H1 (cell line): Measurements from ENCODE around the gene EN1. TPM values are rescaled to one million over a fixed set of nuclear protein-coding genes. Genes with fewer than 3 reads are reported as not detected.

Experiments used
- ASH2L ChIP-seq: fragments of 200-600, 300-600 bp; sonication (generic); IDR thresholded peaks from one replicate; pipeline ENCODE4 v1.7.1; 2017; ENCODE audit warnings: low read length
- TAF7 ChIP-seq: optimal IDR thresholded peaks from 2 replicates; pipeline ENCODE3; 2011; ENCODE audit warnings: low read depth, mild to moderate bottlenecking, inconsistent platforms, low read length, moderate library complexity, borderline replicate concordance
- polyA plus RNA-seq, 7 experiments: library from polyadenylated mRNA; depleted of rRNA in 3 of 7; stranded (reverse) in 5 of 7; unstranded in 2 of 7; fragments of >200 nt in 5 of 7; fragments of 200-250 nt in 2 of 7; gene quantifications; 1 replicate in 5 of 7; 2 replicates in 1 of 7; 4 replicates in 1 of 7; pipeline versions ENCODE4 v1.2.1 to v1.2.3, GENCODE V29; 2011 to 2013; ENCODE audit warnings: missing spikeins in 2 of 7, mixed read lengths in 2 of 7
- total RNA-seq: library from RNA; stranded (reverse); fragmentation: NEBNext Ultra II Directional; extraction: Animal tissue kit (Norgen Biotek cat#: 25700); gene quantifications from 2 replicates; pipeline ENCODE4 v1.2.1, GENCODE V29; 2021

The EN1 gene
- total and polyA plus RNA-seq, 2 of the 8 experiments (the other 6 are each of a cell fraction or from before 2014, with no cell fraction given): not detected

- TF ChIP-seq ASH2L (no peak), TAF7 (no peak)
These were observed 15.2 kb downstream of the EN1 start (continued) for GRCh38 chr2:118832071-118832790.
